ENCODE data around the gene SHISAL2A. TPM values are rescaled to one million over a fixed set of nuclear protein-coding genes. Genes with fewer than 3 reads are reported as not detected.

The SHISAL2A gene
- total and polyA plus RNA-seq, 2 donors (not counting 3 experiments of a cell fraction or from before 2014, with no cell fraction given) = not detected

DNA sequence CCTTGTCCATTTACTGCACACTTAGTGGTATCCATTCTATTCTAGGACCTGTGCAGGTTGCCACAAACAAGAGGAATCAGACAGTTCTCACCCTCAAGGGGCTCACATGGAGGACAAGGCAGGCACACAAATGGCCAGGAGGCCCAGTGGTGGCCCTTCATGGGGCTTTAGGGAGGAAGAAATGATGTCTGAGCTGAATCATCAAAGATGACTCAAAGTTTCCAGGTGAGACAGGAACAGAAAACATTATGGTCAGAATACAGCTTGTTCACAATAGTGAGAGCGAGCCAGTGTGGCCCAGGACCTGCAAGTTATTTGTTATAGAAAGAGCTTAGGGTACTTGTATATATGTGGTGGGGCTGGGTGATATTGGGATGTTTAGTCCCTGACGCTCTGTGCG is 26.4 kb downstream of the SHISAL2A start:
- BruUV-seq (replicated peaks) = no TSS peak
- FAIRE-seq (no peak), DNase-seq (ENCODE audit: low read depth, low spot score) (no peak)
- Histone ChIP-seq H3K36me3 (ENCODE audit: control insufficient read depth in 2 of 2, extremely low read depth in 1 of 2, insufficient read depth in 2 of 2, low read length in 2 of 2) (no peaks in the 10 kb centered on the region), H3K79me2 (ENCODE audit: control insufficient read depth, insufficient read depth, low read length) (no peaks in the 10 kb centered on the region), H3K27ac (ENCODE audit: insufficient read depth, low read depth, low read length) (no peak overlapping the region), H2AFZ (ENCODE audit: low read depth, low read length) (no peak overlapping the region), H3K9ac (replicated peaks; ENCODE audit: extremely low read depth, insufficient read depth, low read length) (no peak overlapping the region), H3K27me3 (ENCODE audit: control insufficient read depth in 2 of 2, insufficient read depth in 2 of 2, low read length in 2 of 2) (peaks cover 0 to 2% of the 10 kb centered on the region in 2 experiments), H3K4me1 (ENCODE audit: control insufficient read depth, extremely low read depth, insufficient read depth, low read length) (no peaks in the 10 kb centered on the region), H3K4me3 (replicated peaks in 1 of 3; ENCODE audit: insufficient read depth in 1 of 3, low read depth in 1 of 3, low read length in 3 of 3) (no peak overlapping the region), H3K9me1 (replicated peaks; ENCODE audit: control insufficient read depth, extremely low read depth, insufficient read depth, low read length) (no peaks in the 10 kb centered on the region), H3K4me2 (ENCODE audit: insufficient read depth, low read length) (no peak overlapping the region), H4K20me1 (replicated peaks; ENCODE audit: control insufficient read depth, extremely low read depth, insufficient read depth, low read length) (no peaks in the 10 kb centered on the region), H3K9me3 (replicated peaks; ENCODE audit: control insufficient read depth, insufficient read depth, low read length) (no peaks in the 10 kb centered on the region)
- TF ChIP-seq FOS (IDR thresholded peaks at IDR 0.05; ENCODE audit: borderline replicate concordance, insufficient read depth, low read length) = no peak
- TF ChIP-seq MYC (IDR thresholded peaks at IDR 0.05; ENCODE audit: low read depth, low read length) = no peak
- TF ChIP-seq EZH2 (IDR thresholded peaks at IDR 0.05; ENCODE audit: borderline replicate concordance, low read depth, low read length, severe bottlenecking) = no peak
- no peak for TF ChIP-seq GATA2 (IDR thresholded peaks at IDR 0.05; ENCODE audit: insufficient read depth, insufficient read length, low read depth, low read length)
- no peak for TF ChIP-seq POLR2AphosphoS5 (IDR thresholded peaks at IDR 0.05; ENCODE audit: insufficient read depth, low read depth, low read length)
- TF ChIP-seq, protein P1, sequence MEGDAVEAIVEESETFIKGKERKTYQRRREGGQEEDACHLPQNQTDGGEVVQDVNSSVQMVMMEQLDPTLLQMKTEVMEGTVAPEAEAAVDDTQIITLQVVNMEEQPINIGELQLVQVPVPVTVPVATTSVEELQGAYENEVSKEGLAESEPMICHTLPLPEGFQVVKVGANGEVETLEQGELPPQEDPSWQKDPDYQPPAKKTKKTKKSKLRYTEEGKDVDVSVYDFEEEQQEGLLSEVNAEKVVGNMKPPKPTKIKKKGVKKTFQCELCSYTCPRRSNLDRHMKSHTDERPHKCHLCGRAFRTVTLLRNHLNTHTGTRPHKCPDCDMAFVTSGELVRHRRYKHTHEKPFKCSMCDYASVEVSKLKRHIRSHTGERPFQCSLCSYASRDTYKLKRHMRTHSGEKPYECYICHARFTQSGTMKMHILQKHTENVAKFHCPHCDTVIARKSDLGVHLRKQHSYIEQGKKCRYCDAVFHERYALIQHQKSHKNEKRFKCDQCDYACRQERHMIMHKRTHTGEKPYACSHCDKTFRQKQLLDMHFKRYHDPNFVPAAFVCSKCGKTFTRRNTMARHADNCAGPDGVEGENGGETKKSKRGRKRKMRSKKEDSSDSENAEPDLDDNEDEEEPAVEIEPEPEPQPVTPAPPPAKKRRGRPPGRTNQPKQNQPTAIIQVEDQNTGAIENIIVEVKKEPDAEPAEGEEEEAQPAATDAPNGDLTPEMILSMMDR (IDR thresholded peaks at IDR 0.05; ENCODE audit: extremely low read depth in 1 of 2, insufficient read depth in 1 of 2, low read depth in 1 of 2, low read length in 2 of 2) = no peak
- no peak for TF ChIP-seq POLR2A (IDR thresholded peaks at IDR 0.05; ENCODE audit: low read depth, low read length)
- no peak for TF ChIP-seq JUN (IDR thresholded peaks at IDR 0.05; ENCODE audit: borderline replicate concordance, insufficient read depth, insufficient read length, low read depth)
- TF ChIP-seq, protein P2, sequence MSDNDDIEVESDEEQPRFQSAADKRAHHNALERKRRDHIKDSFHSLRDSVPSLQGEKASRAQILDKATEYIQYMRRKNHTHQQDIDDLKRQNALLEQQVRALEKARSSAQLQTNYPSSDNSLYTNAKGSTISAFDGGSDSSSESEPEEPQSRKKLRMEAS (IDR thresholded peaks at IDR 0.05; ENCODE audit: insufficient read depth, insufficient read length) = no peak
- POLR2A ChIA-PET = no interaction called here
- intact Hi-C loops (cut with micrococcal nuclease) (no loop called here), dilution Hi-C loops (cut with MboI; ENCODE audit: extremely low pct_ligation_motif_present, low sequenced_read_pairs) (no loop called here)
- CTCF ChIA-PET = interaction anchor here (1.0 to 1.4 kb wide), 2 partner anchors 9 to 27 kb away, joined by 3 to 4 read pairs; no protein-coding TSS in a partner anchor

Data from endothelial cell of umbilical vein (primary cell).